Neural crest cell (in vitro differentiated cells): ENCODE data around the gene B3GALNT2. TPM values are rescaled to one million over a fixed set of nuclear protein-coding genes. Genes with fewer than 3 reads are reported as not detected.
"Not testable (repeated sequence)": the region's sequence is repeated elsewhere in the genome, so short reads cannot be mapped to it uniquely, and the experiment has no call there.

Source experiments
- DNase-seq: peaks from one replicate; pipeline ENCODE4 v3.0.0; 2021; ENCODE audit warnings: low read depth, mixed read lengths, low spot score
- H3K27ac Mint-ChIP-seq: one replicate; pipeline ENCODE4 v1.8.0; 2021; ENCODE audit warnings: mild to moderate bottlenecking, mixed read lengths; ENCODE audit not compliant: unreplicated experiment
- H3K27me3 Mint-ChIP-seq: 2 replicates; pipeline ENCODE4 v1.8.0; 2021; ENCODE audit warnings: low read depth, mild to moderate bottlenecking, mixed read lengths
- H3K36me3 Mint-ChIP-seq: 2 replicates; pipeline ENCODE4 v1.8.0; 2021; ENCODE audit warnings: low read depth, mild to moderate bottlenecking, mixed read lengths
- H3K4me1 Mint-ChIP-seq: 2 replicates; pipeline ENCODE4 v1.8.0; 2021; ENCODE audit warnings: mixed read lengths
- H3K4me3 Mint-ChIP-seq: one replicate; pipeline ENCODE4 v1.8.0; 2021; ENCODE audit warnings: mild to moderate bottlenecking, mixed read lengths
- H3K9me3 Mint-ChIP-seq: 2 replicates; pipeline ENCODE4 v1.8.0; 2021; ENCODE audit warnings: mixed read lengths
- long read RNA-seq: library from polyadenylated mRNA; unstranded; transcript quantifications from one replicate; pipeline ENCODE4 v2.0.0, GENCODE V29; 2020
- total RNA-seq: library from RNA; stranded (reverse); gene quantifications from 2 replicates; pipeline ENCODE4 v1.2.1, GENCODE V29; 2021
- TF ChIP-seq, protein P1 (sequence below): fragments of 200-600 bp; sonication (generic); conservative IDR thresholded peaks from 2 replicates; pipeline ENCODE4 v1.5.0; 2021; ENCODE audit warnings: antibody characterized with exemption, mild to moderate bottlenecking

B3GALNT2 gene
- total RNA-seq, result 29.5 and 32.0 TPM in 2 replicates
- long read RNA-seq, transcript B3GALNT2-202 (12 exons, 2,015 nt), result major isoform, 6 of 13 reads
- long read RNA-seq, partial matches to known transcripts, result 4 of 13 reads
- long read RNA-seq, other reads (novel, unspliced or antisense), result 3 of 13 reads

DNA sequence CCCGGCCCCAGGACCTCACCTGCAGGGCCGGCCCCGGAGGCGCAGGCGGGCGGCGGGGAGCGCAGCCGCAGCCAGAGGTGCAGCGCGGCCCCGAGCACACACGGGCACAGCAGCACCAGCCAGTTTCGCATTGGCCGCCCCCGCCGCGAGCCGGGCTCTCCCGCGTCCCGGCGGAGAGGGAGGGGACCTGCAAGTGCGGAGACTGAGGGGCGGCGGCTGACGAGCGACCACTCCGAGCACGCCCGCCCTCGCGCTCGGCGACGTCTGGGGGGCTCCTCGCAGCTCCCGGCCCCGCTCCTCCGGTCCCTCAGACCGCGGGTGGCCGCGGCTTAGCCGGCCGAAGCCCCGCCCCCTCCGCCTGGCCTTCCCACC is at the start of gene B3GALNT2:
B3GALNT2 (minus strand) TSS at position 331 of the 372 bp plus-strand sequence; CDS start at position 131, 200 bp downstream.
- no peaks in the 10 kb centered on the region for H3K36me3 Mint-ChIP-seq
- DNase-seq, result no peak
- H3K4me1 Mint-ChIP-seq, result peaks cover 28% of the 10 kb centered on the region
- no peaks in the 10 kb centered on the region for H3K27me3 Mint-ChIP-seq
- no peaks in the 10 kb centered on the region for H3K9me3 Mint-ChIP-seq
- peak within 1 kb of the TSS; percentile 99 for H3K27ac Mint-ChIP-seq
- peak within 1 kb of the TSS; percentile 98 for H3K4me3 Mint-ChIP-seq
- TF ChIP-seq, protein P1, sequence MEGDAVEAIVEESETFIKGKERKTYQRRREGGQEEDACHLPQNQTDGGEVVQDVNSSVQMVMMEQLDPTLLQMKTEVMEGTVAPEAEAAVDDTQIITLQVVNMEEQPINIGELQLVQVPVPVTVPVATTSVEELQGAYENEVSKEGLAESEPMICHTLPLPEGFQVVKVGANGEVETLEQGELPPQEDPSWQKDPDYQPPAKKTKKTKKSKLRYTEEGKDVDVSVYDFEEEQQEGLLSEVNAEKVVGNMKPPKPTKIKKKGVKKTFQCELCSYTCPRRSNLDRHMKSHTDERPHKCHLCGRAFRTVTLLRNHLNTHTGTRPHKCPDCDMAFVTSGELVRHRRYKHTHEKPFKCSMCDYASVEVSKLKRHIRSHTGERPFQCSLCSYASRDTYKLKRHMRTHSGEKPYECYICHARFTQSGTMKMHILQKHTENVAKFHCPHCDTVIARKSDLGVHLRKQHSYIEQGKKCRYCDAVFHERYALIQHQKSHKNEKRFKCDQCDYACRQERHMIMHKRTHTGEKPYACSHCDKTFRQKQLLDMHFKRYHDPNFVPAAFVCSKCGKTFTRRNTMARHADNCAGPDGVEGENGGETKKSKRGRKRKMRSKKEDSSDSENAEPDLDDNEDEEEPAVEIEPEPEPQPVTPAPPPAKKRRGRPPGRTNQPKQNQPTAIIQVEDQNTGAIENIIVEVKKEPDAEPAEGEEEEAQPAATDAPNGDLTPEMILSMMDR, result no peak

DNA sequence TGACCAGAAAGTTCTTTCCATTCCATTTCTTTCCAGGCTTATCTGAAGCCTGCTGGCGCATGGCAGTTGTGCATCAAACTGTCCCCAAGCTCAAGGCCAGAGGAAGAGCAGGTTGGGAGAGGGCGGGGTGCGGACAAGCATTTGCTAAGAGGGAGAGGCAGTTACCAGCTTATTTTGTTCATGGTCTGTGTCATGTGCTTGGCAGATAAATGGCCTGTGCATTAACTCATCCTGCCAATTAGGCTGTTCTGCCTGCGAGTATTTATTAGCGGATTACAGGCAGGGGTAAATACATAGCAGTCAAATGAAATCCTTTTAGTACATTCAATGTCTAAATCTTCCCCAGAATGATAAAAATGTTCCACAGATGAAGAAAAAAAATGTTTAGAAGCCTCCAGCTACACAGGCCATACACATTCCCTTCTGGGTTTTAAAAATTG is 48.9 kb upstream of the B3GALNT2 start:
- H3K36me3 Mint-ChIP-seq, result no peaks in the 10 kb centered on the region
- H3K27me3 Mint-ChIP-seq, result no peaks in the 10 kb centered on the region
- no peak for DNase-seq
- H3K4me3 Mint-ChIP-seq, result no peak overlapping the region
- no peak overlapping the region for H3K27ac Mint-ChIP-seq
- no peaks in the 10 kb centered on the region for H3K4me1 Mint-ChIP-seq
- no peaks in the 10 kb centered on the region for H3K9me3 Mint-ChIP-seq
- TF ChIP-seq, protein P1, result no peak

DNA sequence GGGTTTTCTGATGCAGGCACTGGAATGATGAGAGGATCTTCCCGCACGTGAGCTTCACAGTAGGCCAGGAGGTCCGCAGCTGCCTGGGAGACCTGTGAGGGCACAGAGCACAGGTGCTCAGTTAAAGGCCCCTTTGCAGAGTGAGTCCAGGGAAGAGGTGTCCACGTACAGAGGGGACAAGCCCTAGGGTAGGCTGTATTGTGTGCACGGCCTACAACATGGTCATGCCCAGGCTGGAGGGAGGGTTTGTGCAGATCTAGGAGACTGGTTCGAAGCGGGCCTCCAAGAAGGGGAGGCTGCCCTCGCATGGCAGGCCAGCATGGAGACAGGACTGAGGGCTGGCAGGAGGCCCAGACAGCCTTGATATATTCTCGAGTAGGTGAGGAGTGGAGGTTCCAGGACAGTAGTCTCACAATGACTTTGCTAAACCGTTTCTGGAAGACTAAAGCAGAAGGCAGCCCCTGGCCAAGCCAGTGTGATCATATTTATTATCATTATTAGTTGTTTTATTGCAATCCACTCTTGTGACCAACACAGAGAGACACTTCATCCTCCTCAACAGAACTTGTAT is 48.0 kb upstream of the B3GALNT2 start:
- H3K4me1 Mint-ChIP-seq, result no peaks in the 10 kb centered on the region
- no peak overlapping the region for H3K4me3 Mint-ChIP-seq
- H3K27me3 Mint-ChIP-seq, result no peaks in the 10 kb centered on the region
- DNase-seq, result no peak
- H3K36me3 Mint-ChIP-seq, result no peaks in the 10 kb centered on the region
- peak overlapping the region; percentile 4 for H3K27ac Mint-ChIP-seq
- no peaks in the 10 kb centered on the region for H3K9me3 Mint-ChIP-seq
- TF ChIP-seq, protein P1, result no peak

DNA sequence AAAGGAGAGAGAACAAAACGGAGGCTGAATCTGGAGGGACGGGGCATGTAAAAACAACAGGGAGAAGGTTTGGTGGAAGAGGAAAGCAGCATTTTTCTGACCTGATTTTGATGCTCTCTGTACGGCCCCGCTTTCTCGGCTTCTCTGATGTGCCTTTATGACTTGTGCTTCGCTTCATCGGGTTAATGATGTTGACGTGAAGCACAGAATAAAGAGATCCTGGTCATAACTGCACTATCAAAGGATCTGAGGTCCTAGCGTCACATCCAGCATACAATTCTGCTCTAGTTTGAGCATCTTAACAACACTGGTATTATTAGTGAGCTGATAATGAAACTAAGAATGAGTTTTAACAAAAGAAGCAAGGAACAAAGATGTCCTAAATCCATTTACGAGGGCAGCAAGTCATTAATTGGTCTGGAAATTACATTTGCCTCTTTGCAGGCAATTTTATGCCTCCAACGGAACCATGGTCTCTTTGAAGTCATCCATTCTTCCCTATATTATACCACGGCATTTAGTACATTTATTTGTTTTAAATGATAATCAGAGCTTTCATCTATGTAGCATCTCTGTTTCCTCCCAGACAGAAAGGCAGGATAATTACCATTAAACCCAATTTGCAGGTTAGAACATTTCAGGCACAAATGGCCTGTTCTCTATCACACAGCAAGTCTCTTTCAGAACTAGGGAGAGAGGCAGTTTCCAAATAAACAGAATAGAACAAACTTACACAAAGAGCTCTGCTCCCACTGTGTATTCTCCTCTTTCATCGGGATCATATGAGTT is 45.3 kb upstream of the B3GALNT2 start:
- Mint-ChIP-seq H3K4me3 (no peak overlapping the region), H3K27ac (no peak overlapping the region), H3K27me3 (no peaks in the 10 kb centered on the region), H3K36me3 (no peaks in the 10 kb centered on the region), H3K9me3 (no peaks in the 10 kb centered on the region), H3K4me1 (no peaks in the 10 kb centered on the region)
- TF ChIP-seq, protein P1, result no peak
- DNase-seq, result no peak

DNA sequence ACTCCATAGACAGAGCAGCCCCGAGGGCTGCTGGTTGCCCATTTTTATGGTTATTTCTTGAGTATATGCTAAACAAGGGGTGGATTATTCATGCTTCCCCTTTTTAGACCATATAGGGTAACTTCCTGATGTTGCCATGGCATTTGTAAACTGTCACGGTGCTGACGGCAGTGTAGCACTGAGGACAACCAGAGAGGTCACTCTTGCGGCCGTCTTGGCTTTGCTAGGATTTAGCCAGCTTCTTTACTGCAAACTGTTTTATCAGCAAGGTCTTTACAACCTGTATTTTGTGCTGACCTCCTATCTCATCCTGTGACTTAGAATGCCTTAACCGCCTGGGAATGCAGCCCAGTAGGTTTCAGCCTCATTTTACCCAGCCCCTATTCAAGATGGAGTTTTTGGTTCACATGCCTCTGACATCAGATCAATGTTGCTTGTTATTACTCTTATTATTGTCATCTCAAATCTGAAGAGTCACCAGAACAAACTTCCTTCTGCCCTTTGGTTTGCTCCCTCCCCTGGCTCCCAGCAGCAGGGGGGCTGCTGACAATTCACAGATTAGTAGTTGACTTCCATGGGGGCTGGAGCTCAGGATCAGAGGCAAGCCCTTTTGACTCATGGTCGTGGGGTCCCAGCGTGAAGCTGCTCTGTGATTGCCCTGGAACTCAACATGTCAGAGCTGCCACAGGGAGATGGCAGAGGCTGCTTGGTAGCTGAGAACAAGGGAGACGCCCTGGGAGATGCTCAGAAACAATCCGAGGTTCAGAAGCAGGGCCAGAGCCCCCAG is 42.3 kb upstream of the B3GALNT2 start:
- H3K27me3 Mint-ChIP-seq, H3K4me3 Mint-ChIP-seq, H3K36me3 Mint-ChIP-seq, DNase-seq, H3K4me1 Mint-ChIP-seq, H3K9me3 Mint-ChIP-seq: not testable (repeated sequence)
- peak overlapping the region; percentile 15 for H3K27ac Mint-ChIP-seq
